GM12892 (cell line): Measurements from ENCODE around the gene TMEM11.

Experiments
- POLR2A ChIP-seq: IDR thresholded peaks from 2 replicates; pipeline ENCODE4 v1.6.1; 2011; ENCODE audit warnings: low read depth, low read length, control low read depth
- POLR2AphosphoS5 ChIP-seq: IDR thresholded peaks from 2 replicates; pipeline ENCODE4 v1.6.1; 2011; ENCODE audit warnings: low read depth, low read length, control low read depth
- TAF1 ChIP-seq: IDR thresholded peaks from 2 replicates; pipeline ENCODE4 v1.6.1; 2011; ENCODE audit warnings: low read depth, mild to moderate bottlenecking, control low read depth, low read length, borderline replicate concordance

- TF ChIP-seq TAF1: no peak
- TF ChIP-seq POLR2A: no peak
- TF ChIP-seq POLR2AphosphoS5: no peak
Observed at GRCh38 chr17:21162394-21162775, 51.6 kb downstream of the TMEM11 start.
